Measurements from ENCODE around the gene DOCK3. TPM values are rescaled to one million over a fixed set of nuclear protein-coding genes. Genes with fewer than 3 reads are reported as not detected.

DOCK3 gene
- polyA plus RNA-seq, 2 donors = 0.93 to 2.8 TPM

DNA sequence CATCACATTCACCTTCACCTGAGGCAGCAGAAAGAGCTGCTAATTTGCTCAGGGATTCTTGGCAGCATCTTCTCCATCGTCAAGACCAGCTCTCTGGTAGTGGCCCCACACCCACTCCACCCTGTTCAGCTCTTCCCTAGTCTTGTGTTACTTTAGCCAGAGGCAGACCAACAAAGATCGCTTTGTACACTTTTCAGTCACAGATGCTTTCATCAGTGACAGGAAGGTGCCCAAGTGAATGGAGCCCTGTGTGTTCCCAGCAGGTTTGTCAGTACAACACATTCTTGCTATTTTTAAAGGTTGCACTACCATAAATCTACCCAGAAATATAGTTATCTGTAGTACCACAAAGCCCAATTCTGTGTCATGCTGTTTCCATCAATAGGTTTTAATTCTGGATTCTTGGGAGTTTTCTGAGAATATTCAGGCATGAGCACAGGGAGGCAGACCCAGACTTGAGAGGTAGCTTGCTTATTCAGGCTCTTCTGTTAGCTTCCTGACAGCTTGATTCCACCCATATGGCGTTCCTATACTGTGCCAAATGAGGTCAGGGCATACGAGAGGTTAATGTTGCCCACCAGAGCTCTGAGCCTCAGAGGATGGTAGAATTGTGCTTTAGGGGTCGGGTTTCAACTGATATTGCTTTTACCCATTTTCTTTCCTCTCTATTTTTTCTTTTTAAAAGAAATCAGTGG, 600.5 kb downstream of the DOCK3 start:
- Histone ChIP-seq H3K4me3 (ENCODE audit: low read depth in 1 of 2, low read length in 2 of 2) (no peak overlapping the region), H3K9me3 (ENCODE audit: control insufficient read depth in 2 of 2, insufficient read depth in 1 of 2, low read depth in 1 of 2, low read length in 1 of 2) (no peaks in the 10 kb centered on the region), H3K27me3 (ENCODE audit: control insufficient read depth in 1 of 2, insufficient read depth in 2 of 2, low read length in 2 of 2) (no peaks in the 10 kb centered on the region), H3K36me3 (ENCODE audit: control insufficient read depth in 2 of 2, insufficient read depth in 2 of 2, low read length in 1 of 2) (no peaks in the 10 kb centered on the region), H3K4me1 (ENCODE audit: control insufficient read depth in 2 of 2, insufficient read depth in 2 of 2, low read length in 1 of 2) (no peaks in the 10 kb centered on the region), H3K27ac (ENCODE audit: low read depth in 2 of 2, low read length in 1 of 2) (no peak overlapping the region)
- 48 to 52% methylated on average over 5 of the region's 5 CpGs for WGBS, 2 donors

GRCh38 chr3:51276046-51276445, 601.3 kb downstream of the DOCK3 start:
- 48 to 64% methylated on average over 1 of the region's 1 CpG for WGBS, 2 donors
- Histone ChIP-seq H3K9me3 (ENCODE audit: control insufficient read depth in 2 of 2, insufficient read depth in 1 of 2, low read depth in 1 of 2, low read length in 1 of 2) (no peaks in the 10 kb centered on the region), H3K36me3 (ENCODE audit: control insufficient read depth in 2 of 2, insufficient read depth in 2 of 2, low read length in 1 of 2) (no peaks in the 10 kb centered on the region), H3K27me3 (ENCODE audit: control insufficient read depth in 1 of 2, insufficient read depth in 2 of 2, low read length in 2 of 2) (no peaks in the 10 kb centered on the region), H3K4me3 (ENCODE audit: low read depth in 1 of 2, low read length in 2 of 2) (no peak overlapping the region), H3K4me1 (ENCODE audit: control insufficient read depth in 2 of 2, insufficient read depth in 2 of 2, low read length in 1 of 2) (no peaks in the 10 kb centered on the region), H3K27ac (ENCODE audit: low read depth in 2 of 2, low read length in 1 of 2) (no peak overlapping the region)

- Histone ChIP-seq H3K9me3 (ENCODE audit: control insufficient read depth in 2 of 2, insufficient read depth in 1 of 2, low read depth in 1 of 2, low read length in 1 of 2) (no peaks in the 10 kb centered on the region), H3K4me3 (ENCODE audit: low read depth in 1 of 2, low read length in 2 of 2) (no peak overlapping the region), H3K36me3 (ENCODE audit: control insufficient read depth in 2 of 2, insufficient read depth in 2 of 2, low read length in 1 of 2) (no peaks in the 10 kb centered on the region), H3K27ac (ENCODE audit: low read depth in 2 of 2, low read length in 1 of 2) (no peak overlapping the region), H3K27me3 (ENCODE audit: control insufficient read depth in 1 of 2, insufficient read depth in 2 of 2, low read length in 2 of 2) (no peaks in the 10 kb centered on the region), H3K4me1 (ENCODE audit: control insufficient read depth in 2 of 2, insufficient read depth in 2 of 2, low read length in 1 of 2) (no peaks in the 10 kb centered on the region)
- 78 to 94% methylated on average over 2 of the region's 2 CpGs for WGBS, 2 donors
Measured at GRCh38 chr3:51279448-51279847, 604.7 kb downstream of the DOCK3 start.

GRCh38 chr3:51280176-51280575, 605.4 kb downstream of the DOCK3 start:
- 60 to 71% methylated on average over 3 of the region's 3 CpGs for WGBS, 2 donors
- H3K4me3 ChIP-seq (ENCODE audit: low read depth in 1 of 2, low read length in 2 of 2) = no peak overlapping the region

GRCh38 chr3:51282931-51283330, 608.2 kb downstream of the DOCK3 start:
- peaks cover 0 to 2% of the 10 kb centered on the region in 2 donors for H3K9me3 ChIP-seq (ENCODE audit: control insufficient read depth in 2 of 2, insufficient read depth in 1 of 2, low read depth in 1 of 2, low read length in 1 of 2)
- H3K27me3 ChIP-seq (ENCODE audit: control insufficient read depth in 1 of 2, insufficient read depth in 2 of 2, low read length in 2 of 2) = no peaks in the 10 kb centered on the region
- H3K27ac ChIP-seq (ENCODE audit: low read depth in 2 of 2, low read length in 1 of 2) = no peak overlapping the region
- no peaks in the 10 kb centered on the region for H3K4me1 ChIP-seq (ENCODE audit: control insufficient read depth in 2 of 2, insufficient read depth in 2 of 2, low read length in 1 of 2)
- H3K4me3 ChIP-seq (ENCODE audit: low read depth in 1 of 2, low read length in 2 of 2) = no peak overlapping the region
- H3K36me3 ChIP-seq (ENCODE audit: control insufficient read depth in 2 of 2, insufficient read depth in 2 of 2, low read length in 1 of 2) = no peaks in the 10 kb centered on the region
- 60% methylated on average over 1 of the region's 1 CpG for WGBS, 2 donors

More at GRCh38 chr3:51280176-51280575, 605.4 kb downstream of the DOCK3 start:
- Histone ChIP-seq H3K27me3 (ENCODE audit: control insufficient read depth in 1 of 2, insufficient read depth in 2 of 2, low read length in 2 of 2) (no peaks in the 10 kb centered on the region), H3K9me3 (ENCODE audit: control insufficient read depth in 2 of 2, insufficient read depth in 1 of 2, low read depth in 1 of 2, low read length in 1 of 2) (no peaks in the 10 kb centered on the region), H3K27ac (ENCODE audit: low read depth in 2 of 2, low read length in 1 of 2) (no peak overlapping the region), H3K36me3 (ENCODE audit: control insufficient read depth in 2 of 2, insufficient read depth in 2 of 2, low read length in 1 of 2) (no peaks in the 10 kb centered on the region), H3K4me1 (ENCODE audit: control insufficient read depth in 2 of 2, insufficient read depth in 2 of 2, low read length in 1 of 2) (no peaks in the 10 kb centered on the region)

GRCh38 chr3:51283421-51283820, 608.7 kb downstream of the DOCK3 start:
- no peak overlapping the region for H3K4me3 ChIP-seq (ENCODE audit: low read depth in 1 of 2, low read length in 2 of 2)
- peaks cover 0 to 4% of the 10 kb centered on the region in 2 donors for H3K9me3 ChIP-seq (ENCODE audit: control insufficient read depth in 2 of 2, insufficient read depth in 1 of 2, low read depth in 1 of 2, low read length in 1 of 2)
- no peaks in the 10 kb centered on the region for H3K4me1 ChIP-seq (ENCODE audit: control insufficient read depth in 2 of 2, insufficient read depth in 2 of 2, low read length in 1 of 2)
- no peaks in the 10 kb centered on the region for H3K27me3 ChIP-seq (ENCODE audit: control insufficient read depth in 1 of 2, insufficient read depth in 2 of 2, low read length in 2 of 2)
- H3K36me3 ChIP-seq (ENCODE audit: control insufficient read depth in 2 of 2, insufficient read depth in 2 of 2, low read length in 1 of 2) = no peaks in the 10 kb centered on the region
- 45 to 68% methylated on average over 1 of the region's 1 CpG for WGBS, 2 donors
- no peak overlapping the region for H3K27ac ChIP-seq (ENCODE audit: low read depth in 2 of 2, low read length in 1 of 2)

GRCh38 chr3:51295625-51296024, 620.9 kb downstream of the DOCK3 start:
- 61 to 76% methylated on average over 2 of the region's 2 CpGs for WGBS, 2 donors
- Histone ChIP-seq H3K27ac (ENCODE audit: low read depth in 2 of 2, low read length in 1 of 2) (no peak overlapping the region), H3K36me3 (ENCODE audit: control insufficient read depth in 2 of 2, insufficient read depth in 2 of 2, low read length in 1 of 2) (no peaks in the 10 kb centered on the region), H3K9me3 (ENCODE audit: control insufficient read depth in 2 of 2, insufficient read depth in 1 of 2, low read depth in 1 of 2, low read length in 1 of 2) (no peaks in the 10 kb centered on the region), H3K4me1 (ENCODE audit: control insufficient read depth in 2 of 2, insufficient read depth in 2 of 2, low read length in 1 of 2) (no peaks in the 10 kb centered on the region), H3K4me3 (ENCODE audit: low read depth in 1 of 2, low read length in 2 of 2) (no peak overlapping the region), H3K27me3 (ENCODE audit: control insufficient read depth in 1 of 2, insufficient read depth in 2 of 2, low read length in 2 of 2) (no peaks in the 10 kb centered on the region)

GRCh38 chr3:51297333-51297732, 622.6 kb downstream of the DOCK3 start:
- H3K4me1 ChIP-seq (ENCODE audit: control insufficient read depth in 2 of 2, insufficient read depth in 2 of 2, low read length in 1 of 2) = no peaks in the 10 kb centered on the region
- H3K27me3 ChIP-seq (ENCODE audit: control insufficient read depth in 1 of 2, insufficient read depth in 2 of 2, low read length in 2 of 2) = no peaks in the 10 kb centered on the region
- no peak overlapping the region for H3K27ac ChIP-seq (ENCODE audit: low read depth in 2 of 2, low read length in 1 of 2)
- H3K36me3 ChIP-seq (ENCODE audit: control insufficient read depth in 2 of 2, insufficient read depth in 2 of 2, low read length in 1 of 2) = no peaks in the 10 kb centered on the region
- H3K9me3 ChIP-seq (ENCODE audit: control insufficient read depth in 2 of 2, insufficient read depth in 1 of 2, low read depth in 1 of 2, low read length in 1 of 2) = no peaks in the 10 kb centered on the region
- H3K4me3 ChIP-seq (ENCODE audit: low read depth in 1 of 2, low read length in 2 of 2) = no peak overlapping the region

- Histone ChIP-seq H3K27me3 (ENCODE audit: control insufficient read depth in 1 of 2, insufficient read depth in 2 of 2, low read length in 2 of 2) (no peaks in the 10 kb centered on the region), H3K36me3 (ENCODE audit: control insufficient read depth in 2 of 2, insufficient read depth in 2 of 2, low read length in 1 of 2) (no peaks in the 10 kb centered on the region), H3K9me3 (ENCODE audit: control insufficient read depth in 2 of 2, insufficient read depth in 1 of 2, low read depth in 1 of 2, low read length in 1 of 2) (no peaks in the 10 kb centered on the region), H3K4me1 (ENCODE audit: control insufficient read depth in 2 of 2, insufficient read depth in 2 of 2, low read length in 1 of 2) (peaks cover 0 to 2% of the 10 kb centered on the region in 2 donors), H3K4me3 (ENCODE audit: low read depth in 1 of 2, low read length in 2 of 2) (no peak overlapping the region), H3K27ac (ENCODE audit: low read depth in 2 of 2, low read length in 1 of 2) (no peak overlapping the region)
- 56 to 57% methylated on average over 4 of the region's 4 CpGs for WGBS, 2 donors
Measured at GRCh38 chr3:51304230-51304629, 629.5 kb downstream of the DOCK3 start.

DNA sequence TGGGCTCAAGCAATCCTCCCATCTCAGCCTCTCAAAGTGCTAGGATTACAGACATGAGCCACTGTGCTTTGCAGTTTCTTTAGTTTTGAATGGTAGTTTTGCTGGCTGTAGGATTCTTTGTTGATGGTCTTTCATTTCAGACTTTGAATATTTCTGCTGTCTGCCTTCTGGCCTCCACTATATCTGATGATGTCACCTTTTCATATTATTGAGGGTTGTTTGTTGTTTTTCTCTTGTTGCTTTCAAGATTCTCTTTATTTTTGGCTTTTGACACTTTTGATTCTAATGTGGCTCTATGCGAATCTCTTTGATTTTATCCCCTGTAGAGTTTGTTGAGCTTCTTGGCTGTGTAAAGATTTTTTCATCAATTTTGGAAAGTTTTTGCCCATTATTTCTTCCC, 631.4 kb downstream of the DOCK3 start:
- Histone ChIP-seq H3K27ac (ENCODE audit: low read depth in 2 of 2, low read length in 1 of 2) (no peak overlapping the region), H3K4me3 (ENCODE audit: low read depth in 1 of 2, low read length in 2 of 2) (no peak overlapping the region), H3K27me3 (ENCODE audit: control insufficient read depth in 1 of 2, insufficient read depth in 2 of 2, low read length in 2 of 2) (no peaks in the 10 kb centered on the region), H3K9me3 (ENCODE audit: control insufficient read depth in 2 of 2, insufficient read depth in 1 of 2, low read depth in 1 of 2, low read length in 1 of 2) (no peaks in the 10 kb centered on the region), H3K4me1 (ENCODE audit: control insufficient read depth in 2 of 2, insufficient read depth in 2 of 2, low read length in 1 of 2) (peaks cover 0 to 2% of the 10 kb centered on the region in 2 donors), H3K36me3 (ENCODE audit: control insufficient read depth in 2 of 2, insufficient read depth in 2 of 2, low read length in 1 of 2) (no peaks in the 10 kb centered on the region)
- WGBS, 2 donors = 94 to 95% methylated on average over 1 of the region's 1 CpG

Data from esophagus (tissue), 2 donors.